Caco-2 (cell line): ENCODE data around the gene NRP1. TPM values are rescaled to one million over a fixed set of nuclear protein-coding genes. Genes with fewer than 3 reads are reported as not detected.
A peak's percentile ranks its signal among the peaks of the same experiment; 100 is the strongest.

ENCODE experiments used
- BruUV-seq: library from RNA; stranded (reverse); fragments of 400-500 nt; replicated peaks from 2 replicates; lab custom pipeline; 2021; lab: Mats Ljungman, UMichigan
- CTCF ChIA-PET: fragments of 300-600 bp; sonication (Branson Sonifier 250); formaldehyde crosslinking; loops from one replicate; lab custom pipeline; 2022; ENCODE audit warnings: antibody characterized with exemption; lab: Charles Lee
- POLR2A ChIA-PET: fragments of 300-600 bp; sonication (Branson Sonifier 250); formaldehyde crosslinking; loops from one replicate; lab custom pipeline; 2022; ENCODE audit warnings: antibody characterized with exemption; lab: Charles Lee
- DNase-seq, 2 experiments: peaks; one replicate each; pipeline versions ENCODE4 v3.0.0 to v3.0.0-alpha.2; 2020 to 2022
- H3K27me3 ChIP-seq: replicated peaks from 2 replicates; pipeline ENCODE4 v1.6.0; 2011; ENCODE audit warnings: low read length; ENCODE audit not compliant: control insufficient read depth, insufficient read depth
- H3K36me3 ChIP-seq: 2 replicates; pipeline ENCODE4 v1.5.1; 2011; ENCODE audit warnings: low read length; ENCODE audit not compliant: control insufficient read depth, insufficient read depth
- H3K4me1 ChIP-seq: fragments of 250-450 bp; sonication (Bioruptor Pico); 2 replicates; pipeline ENCODE4 v1.5.1; 2020; ENCODE audit warnings: mild to moderate bottlenecking
- H3K4me3 ChIP-seq: 2 replicates; pipeline ENCODE4 v1.5.1; 2011; ENCODE audit warnings: low read depth, mild to moderate bottlenecking, control low read depth, low read length
- H3K9me3 ChIP-seq: fragments of 250-450 bp; sonication (Bioruptor Pico); 2 replicates; pipeline ENCODE4 v1.5.1; 2020; ENCODE audit warnings: mild to moderate bottlenecking, moderate library complexity
- H3K27ac Mint-ChIP-seq: one replicate; pipeline ENCODE4 v1.8.0; 2022; ENCODE audit warnings: mixed read lengths; ENCODE audit not compliant: unreplicated experiment
- H3K27me3 Mint-ChIP-seq: one replicate; pipeline ENCODE4 v1.8.0; 2022; ENCODE audit warnings: mixed read lengths; ENCODE audit not compliant: insufficient read depth, unreplicated experiment
- H3K36me3 Mint-ChIP-seq: one replicate; pipeline ENCODE4 v1.8.0; 2022; ENCODE audit warnings: mild to moderate bottlenecking, mixed read lengths; ENCODE audit not compliant: insufficient read depth, unreplicated experiment
- H3K4me1 Mint-ChIP-seq: one replicate; pipeline ENCODE4 v1.8.0; 2022; ENCODE audit warnings: low read depth, mixed read lengths; ENCODE audit not compliant: unreplicated experiment
- H3K4me3 Mint-ChIP-seq: one replicate; pipeline ENCODE4 v1.8.0; 2022; ENCODE audit warnings: mild to moderate bottlenecking, moderate library complexity, mixed read lengths; ENCODE audit not compliant: unreplicated experiment
- H3K9me3 Mint-ChIP-seq: one replicate; pipeline ENCODE4 v1.8.0; 2022; ENCODE audit warnings: mixed read lengths; ENCODE audit not compliant: unreplicated experiment
- CTCF ChIP-seq, 2 experiments: fragments of 200-600 bp in 1 of 2; IDR thresholded peaks; 1 replicate in 1 of 2; 2 replicates in 1 of 2; pipeline versions ENCODE4 v1.5.1 to v1.8.0; 2011 to 2022; ENCODE audit warnings: antibody characterized with exemption in 1 of 2, control low read depth in 1 of 2, inconsistent platforms in 1 of 2, low read depth in 1 of 2, low read length in 1 of 2, mild to moderate bottlenecking in 1 of 2, moderate library complexity in 1 of 2; ENCODE audit not compliant: insufficient read depth in 1 of 2, severe bottlenecking in 1 of 2, unreplicated experiment in 1 of 2
- intact Hi-C: fragments of 100-400 bp; cut with micrococcal nuclease; formaldehyde crosslinking; loops from one replicate; pipeline ENCODE4 v1.10.0; 2022; ENCODE audit not compliant: unreplicated experiment
- total RNA-seq: library from RNA; stranded (reverse); gene quantifications from 2 replicates; pipeline ENCODE4 v1.2.3, GENCODE V29; 2022

The NRP1 gene
- total RNA-seq, 1 experiment from 2014 or later = 123 TPM

- POLR2A ChIA-PET = interaction anchor here (0.7 kb wide), 1 partner anchor 9 kb away, joined by 5 read pairs; no protein-coding TSS in a partner anchor
- H3K27me3 ChIP-seq = no peaks in the 10 kb centered on the region
Measured at GRCh38 chr10:33337326-33337957, 3.0 kb upstream of the NRP1 start.

GRCh38 chr10:33336582-33337325 is 2.3 kb upstream of the NRP1 start:
- TF ChIP-seq CTCF (IDR thresholded peaks at IDR 0.05; ENCODE audit: insufficient read depth in 1 of 2, low read depth in 1 of 2, low read length in 1 of 2, severe bottlenecking in 1 of 2, unreplicated experiment in 1 of 2) = no peak
- CTCF ChIA-PET = interaction anchor here (0.8 kb wide), 1 partner anchor 142 kb away, joined by 3 read pairs; no protein-coding TSS in a partner anchor
- no peaks in the 10 kb centered on the region for H3K9me3 ChIP-seq
- H3K4me3 Mint-ChIP-seq = peak overlapping the region; percentile 84
- BruUV-seq = no TSS peak
- intact Hi-C loops = loop anchor here (1.0 to 10.0 kb wide), 2 partner anchors 51 to 1058 kb away; no protein-coding TSS in a partner anchor
- H3K9me3 Mint-ChIP-seq = no peaks in the 10 kb centered on the region
- peak overlapping the region; percentile 76 for H3K27ac Mint-ChIP-seq
- H3K4me3 ChIP-seq = peak overlapping the region; percentile 58
- peaks cover 29% of the 10 kb centered on the region for H3K4me1 Mint-ChIP-seq
- H3K36me3 Mint-ChIP-seq = peaks cover 37% of the 10 kb centered on the region
- H3K4me1 ChIP-seq = peaks cover 11% of the 10 kb centered on the region
- POLR2A ChIA-PET = interaction anchor here (0.7 kb wide), 1 partner anchor 10 kb away, joined by 5 read pairs; no protein-coding TSS in a partner anchor
- H3K27me3 ChIP-seq = no peaks in the 10 kb centered on the region
- peak; percentile 54 to 59 for DNase-seq
- H3K36me3 ChIP-seq = no peaks in the 10 kb centered on the region
- H3K27me3 Mint-ChIP-seq = no peaks in the 10 kb centered on the region

More at GRCh38 chr10:33337326-33337957, 3.0 kb upstream of the NRP1 start:
- Histone ChIP-seq H3K4me1 (peaks cover 10% of the 10 kb centered on the region), H3K36me3 (no peaks in the 10 kb centered on the region), H3K4me3 (peak overlapping the region; percentile 58), H3K9me3 (no peaks in the 10 kb centered on the region)
- no peaks in the 10 kb centered on the region for H3K9me3 Mint-ChIP-seq
- CTCF ChIA-PET = interaction anchor here (0.8 kb wide), 1 partner anchor 141 kb away, joined by 3 read pairs; no protein-coding TSS in a partner anchor
- peaks cover 25% of the 10 kb centered on the region for H3K4me1 Mint-ChIP-seq
- peak in 1 of 2 experiments; percentile 22 for TF ChIP-seq CTCF (IDR thresholded peaks at IDR 0.05; ENCODE audit: insufficient read depth in 1 of 2, low read depth in 1 of 2, low read length in 1 of 2, severe bottlenecking in 1 of 2, unreplicated experiment in 1 of 2)
- BruUV-seq = TSS peak; percentile 31
- peak overlapping the region; percentile 84 for H3K4me3 Mint-ChIP-seq
- peaks cover 31% of the 10 kb centered on the region for H3K36me3 Mint-ChIP-seq
- intact Hi-C loops = loop anchor here (1.0 to 10.0 kb wide), 2 partner anchors 50 to 1057 kb away; no protein-coding TSS in a partner anchor
- peak overlapping the region; percentile 76 for H3K27ac Mint-ChIP-seq
- H3K27me3 Mint-ChIP-seq = no peaks in the 10 kb centered on the region
- peak in 1 of 2 experiments; percentile 48 for DNase-seq
